ENCODE measurements around the gene BRSK1.

GRCh38 chr19:55279340-55279739, 4.5 kb upstream of the BRSK1 start:
- TF ChIP-seq CTCF (IDR thresholded peaks at IDR 0.05) (no peak), POLR2AphosphoS5 (IDR thresholded peaks at IDR 0.05) (no peak), POLR2A (IDR thresholded peaks at IDR 0.05) (no peak), EP300 (IDR thresholded peaks at IDR 0.05) (no peak)
